ENCODE results near the gene CUEDC2. TPM values are rescaled to one million over a fixed set of nuclear protein-coding genes. Genes with fewer than 3 reads are reported as not detected.
A peak's percentile ranks its signal among the peaks of the same experiment; 100 is the strongest.

Gene CUEDC2
- total RNA-seq, 2 experiments from 2014 or later, result 63.6 to 68.9 TPM

- DNase-seq, result peak; percentile 97
- H3K36me3 Mint-ChIP-seq (ENCODE audit: low read depth), result peaks cover 14% of the 10 kb centered on the region
- peaks cover 37% of the 10 kb centered on the region for H3K4me1 Mint-ChIP-seq
- ChIA-PET POLR2A (interaction anchor here (0.6 to 1.3 kb wide), 3 partner anchors 11 to 224 kb away, joined by 3 to 4 read pairs (median 3); partner anchors contain the start of genes CUEDC2 and TRIM8), CTCF (interaction anchor here (0.8 to 6.2 kb wide), 15 partner anchors 9 to 252 kb away, joined by 3 to 47 read pairs (median 10); partner anchors contain the start of genes CUEDC2 and ELOVL3)
- H3K9me3 Mint-ChIP-seq, result no peaks in the 10 kb centered on the region
- peaks cover 19% of the 10 kb centered on the region for H3K27me3 Mint-ChIP-seq
- H3K27ac Mint-ChIP-seq, result peak within 1 kb of the TSS; percentile 95
- H3K4me3 Mint-ChIP-seq, result peak within 1 kb of the TSS; percentile 90
These were observed 11.5 kb downstream of the CUEDC2 start, which contains the start of gene FBXL15 for GRCh38 chr10:102420714-102421506. FBXL15 (plus strand) TSS chr10:102420836; CDS start chr10:102421130, 294 bp downstream.

- peaks cover 14% of the 10 kb centered on the region for H3K36me3 Mint-ChIP-seq (ENCODE audit: low read depth)
- H3K4me3 Mint-ChIP-seq, result peak overlapping the region; percentile 90
- ChIA-PET CTCF (interaction anchor here (0.8 to 6.2 kb wide), 9 partner anchors 9 to 190 kb away, joined by 3 to 47 read pairs (median 24); partner anchors contain the start of gene CUEDC2), POLR2A (interaction anchor here (0.6 to 1.3 kb wide), 3 partner anchors 12 to 224 kb away, joined by 3 to 4 read pairs (median 4); partner anchors contain the start of genes CUEDC2 and TRIM8)
- H3K27me3 Mint-ChIP-seq, result peaks cover 19% of the 10 kb centered on the region
- H3K9me3 Mint-ChIP-seq, result no peaks in the 10 kb centered on the region
- H3K27ac Mint-ChIP-seq, result peak overlapping the region; percentile 95
- H3K4me1 Mint-ChIP-seq, result peaks cover 35% of the 10 kb centered on the region
- DNase-seq, result no peak
These were observed 12.1 kb downstream of the CUEDC2 start for GRCh38 chr10:102420181-102420713.

- POLR2A ChIA-PET, result interaction anchor here (0.6 to 1.1 kb wide), 2 partner anchors 13 to 225 kb away, joined by 3 to 4 read pairs; partner anchors contain the start of genes CUEDC2 and TRIM8
- peak overlapping the region; percentile 95 for H3K27ac Mint-ChIP-seq
These were observed 12.8 kb downstream of the CUEDC2 start for GRCh38 chr10:102419269-102420180.

GRCh38 chr10:102418622-102419268, 13.6 kb downstream of the CUEDC2 start, which contains the start of gene PSD:
PSD (minus strand) TSS chr10:102418785; CDS start chr10:102417038, 1,747 bp downstream.
- H3K36me3 Mint-ChIP-seq (ENCODE audit: low read depth), result peaks cover 5% of the 10 kb centered on the region

More at GRCh38 chr10:102419269-102420180, 12.8 kb downstream of the CUEDC2 start:
- CTCF ChIA-PET, result interaction anchor here (0.8 to 6.2 kb wide), 8 partner anchors 8 to 189 kb away, joined by 4 to 47 read pairs (median 28); partner anchors contain the start of gene CUEDC2
- H3K36me3 Mint-ChIP-seq (ENCODE audit: low read depth), result peaks cover 13% of the 10 kb centered on the region
- H3K9me3 Mint-ChIP-seq, result no peaks in the 10 kb centered on the region
- peak overlapping the region; percentile 90 for H3K4me3 Mint-ChIP-seq
- H3K27me3 Mint-ChIP-seq, result peaks cover 19% of the 10 kb centered on the region
- peak; percentile 81 for DNase-seq
- H3K4me1 Mint-ChIP-seq, result peaks cover 35% of the 10 kb centered on the region

GRCh38 chr10:102416695-102417094, 15.7 kb downstream of the CUEDC2 start:
- no peaks in the 10 kb centered on the region for H3K9me3 Mint-ChIP-seq
- POLR2A ChIA-PET, result no interaction called here
- H3K4me1 Mint-ChIP-seq, result peaks cover 30% of the 10 kb centered on the region
- DNase-seq, result no peak
- peaks cover 21% of the 10 kb centered on the region for H3K27me3 Mint-ChIP-seq
- CTCF ChIA-PET, result interaction anchor here (1.2 kb wide), 1 partner anchor 17 kb away, joined by 3 read pairs; no protein-coding TSS in a partner anchor
- H3K4me3 Mint-ChIP-seq, result no peak overlapping the region
- H3K27ac Mint-ChIP-seq, result no peak overlapping the region
- H3K36me3 Mint-ChIP-seq (ENCODE audit: low read depth), result no peaks in the 10 kb centered on the region

More at GRCh38 chr10:102418622-102419268, 13.6 kb downstream of the CUEDC2 start, which contains the start of gene PSD:
- Mint-ChIP-seq H3K4me1 (peaks cover 35% of the 10 kb centered on the region), H3K27ac (no peak within 1 kb of the TSS), H3K9me3 (no peaks in the 10 kb centered on the region), H3K27me3 (peaks cover 19% of the 10 kb centered on the region), H3K4me3 (peak within 1 kb of the TSS; percentile 90)
- POLR2A ChIA-PET, result no interaction called here
- DNase-seq, result no peak
- CTCF ChIA-PET, result interaction anchor here (0.6 kb wide), 1 partner anchor 37 kb away, joined by 3 read pairs; no protein-coding TSS in a partner anchor

GRCh38 chr10:102416283-102416682, 16.1 kb downstream of the CUEDC2 start:
- POLR2A ChIA-PET, result no interaction called here

GRCh38 chr10:102414749-102415148, 17.6 kb downstream of the CUEDC2 start:
- Mint-ChIP-seq H3K27me3 (peaks cover 36% of the 10 kb centered on the region), H3K27ac (no peak overlapping the region), H3K4me3 (no peak overlapping the region), H3K4me1 (peaks cover 31% of the 10 kb centered on the region), H3K9me3 (no peaks in the 10 kb centered on the region), H3K36me3 (ENCODE audit: low read depth) (no peaks in the 10 kb centered on the region)
- DNase-seq, result no peak
- POLR2A ChIA-PET, result no interaction called here
- CTCF ChIA-PET, result interaction anchor here (0.9 to 2.2 kb wide), 5 partner anchors 10 to 185 kb away, joined by 3 to 6 read pairs (median 4); partner anchors contain the start of gene CUEDC2

More at GRCh38 chr10:102416283-102416682, 16.1 kb downstream of the CUEDC2 start:
- Mint-ChIP-seq H3K9me3 (no peaks in the 10 kb centered on the region), H3K27ac (no peak overlapping the region), H3K27me3 (peaks cover 25% of the 10 kb centered on the region), H3K4me3 (no peak overlapping the region), H3K36me3 (ENCODE audit: low read depth) (no peaks in the 10 kb centered on the region), H3K4me1 (peaks cover 33% of the 10 kb centered on the region)
- no peak for DNase-seq
- CTCF ChIA-PET, result interaction anchor here (1.2 to 2.2 kb wide), 3 partner anchors 12 to 34 kb away, joined by 3 to 6 read pairs (median 4); no protein-coding TSS in a partner anchor

GRCh38 chr10:102413806-102414561, 18.4 kb downstream of the CUEDC2 start:
- no peak overlapping the region for H3K27ac Mint-ChIP-seq
- ChIA-PET CTCF (interaction anchor here (0.9 to 5.6 kb wide), 9 partner anchors 8 to 244 kb away, joined by 3 to 65 read pairs (median 6); partner anchors contain the start of genes CUEDC2 and FBXL15), POLR2A (no interaction called here)
- peaks cover 2% of the 10 kb centered on the region for H3K36me3 Mint-ChIP-seq (ENCODE audit: low read depth)
- H3K9me3 Mint-ChIP-seq, result no peaks in the 10 kb centered on the region
- H3K27me3 Mint-ChIP-seq, result peaks cover 39% of the 10 kb centered on the region
- peaks cover 29% of the 10 kb centered on the region for H3K4me1 Mint-ChIP-seq
- DNase-seq, result no peak
- H3K4me3 Mint-ChIP-seq, result no peak overlapping the region

- Mint-ChIP-seq H3K36me3 (ENCODE audit: low read depth) (peaks cover 2% of the 10 kb centered on the region), H3K27ac (no peak overlapping the region), H3K4me1 (peaks cover 30% of the 10 kb centered on the region), H3K4me3 (no peak overlapping the region), H3K27me3 (peaks cover 37% of the 10 kb centered on the region), H3K9me3 (no peaks in the 10 kb centered on the region)
- ChIA-PET POLR2A (interaction anchor here (1.0 kb wide), 1 partner anchor 181 kb away, joined by 3 read pairs; no protein-coding TSS in a partner anchor), CTCF (interaction anchor here (0.9 to 5.6 kb wide), 6 partner anchors 9 to 243 kb away, joined by 4 to 65 read pairs (median 21); partner anchors contain the start of gene FBXL15)
- peak; percentile 65 for DNase-seq
These were observed 19.2 kb downstream of the CUEDC2 start for GRCh38 chr10:102413053-102413705.

GRCh38 chr10:102412293-102412692, 20.1 kb downstream of the CUEDC2 start:
- no peak overlapping the region for H3K27ac Mint-ChIP-seq
- DNase-seq, result no peak
- H3K27me3 Mint-ChIP-seq, result peaks cover 31% of the 10 kb centered on the region
- no peak overlapping the region for H3K4me3 Mint-ChIP-seq
- H3K36me3 Mint-ChIP-seq (ENCODE audit: low read depth), result peaks cover 2% of the 10 kb centered on the region
- H3K4me1 Mint-ChIP-seq, result peaks cover 31% of the 10 kb centered on the region
- ChIA-PET CTCF (interaction anchor here (0.6 to 5.6 kb wide), 8 partner anchors 9 to 233 kb away, joined by 3 to 65 read pairs (median 8); partner anchors contain the start of gene FBXL15), POLR2A (interaction anchor here (1.0 kb wide), 1 partner anchor 181 kb away, joined by 3 read pairs; no protein-coding TSS in a partner anchor)
- H3K9me3 Mint-ChIP-seq, result no peaks in the 10 kb centered on the region

Measured in activated CD4-positive, alpha-beta T cell treated with anti-CD3 and anti-CD28 coated beads, Interleukin-2, amount 10 ng/mL, durations not matched to agents 7 days and 5 days (primary cell).